ENCODE data around the gene RHOH. TPM values are rescaled to one million over a fixed set of nuclear protein-coding genes. Genes with fewer than 3 reads are reported as not detected.
"Not testable (repeated sequence)": the region's sequence is repeated elsewhere in the genome, so short reads cannot be mapped to it uniquely, and the experiment has no call there.

Gene RHOH
- total RNA-seq, 1 experiment from 2014 or later: not detected

DNA sequence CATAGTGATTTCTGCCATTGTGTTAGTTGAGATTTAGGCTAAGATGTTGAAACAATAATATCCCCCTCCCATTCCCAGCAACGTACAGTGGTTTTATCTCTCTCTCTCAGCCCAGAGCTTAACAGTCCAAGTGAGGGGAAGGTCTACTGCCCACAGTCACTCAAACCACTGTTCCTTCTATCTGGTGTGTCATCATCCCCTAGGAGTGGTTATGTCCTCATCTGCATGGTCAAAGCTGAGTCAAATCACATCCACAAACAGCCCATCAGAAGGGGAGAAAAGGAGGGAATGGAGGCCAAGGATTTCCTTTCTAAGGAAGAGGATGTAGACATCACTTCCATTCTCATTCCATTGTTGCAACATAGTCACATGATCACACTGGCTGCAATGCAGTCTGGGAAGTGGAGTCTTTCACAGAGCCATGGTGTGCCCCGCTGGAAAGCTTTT, 95.5 kb downstream of the RHOH start:
- POLR2A ChIA-PET (ENCODE audit: unreplicated experiment): no interaction called here
- intact Hi-C loops (cut with micrococcal nuclease; ENCODE audit: unreplicated experiment): no loop called here
- no TSS peak for BruUV-seq (replicated peaks)
- no peaks in the 10 kb centered on the region for H3K27me3 ChIP-seq (ENCODE audit: insufficient read depth, low read depth)
- no peaks in the 10 kb centered on the region for H3K36me3 ChIP-seq (ENCODE audit: low read depth)
- no peaks in the 10 kb centered on the region for H3K79me2 ChIP-seq (ENCODE audit: low read depth)
- no peak overlapping the region for H3K27ac ChIP-seq
- H3F3A ChIP-seq (ENCODE audit: insufficient read depth, low read depth): no peaks in the 10 kb centered on the region
- no peak overlapping the region for H2AFZ ChIP-seq
- no peak overlapping the region for H3K4me2 ChIP-seq
- H3K9me3 ChIP-seq (ENCODE audit: insufficient read depth, low read depth): no peaks in the 10 kb centered on the region
- DNase-seq: no peak
- H3K4me3 ChIP-seq: no peak overlapping the region
- H3K9me2 ChIP-seq (ENCODE audit: insufficient read depth): no peaks in the 10 kb centered on the region
- H3K4me1 ChIP-seq (replicated peaks; ENCODE audit: insufficient read depth): peaks cover 12% of the 10 kb centered on the region; the same call in 1 of the 2 replicates
- CTCF ChIA-PET: no interaction called here
- TF ChIP-seq EZH2 (IDR thresholded peaks at IDR 0.05; ENCODE audit: low read depth): no peak
- TF ChIP-seq, protein P1, sequence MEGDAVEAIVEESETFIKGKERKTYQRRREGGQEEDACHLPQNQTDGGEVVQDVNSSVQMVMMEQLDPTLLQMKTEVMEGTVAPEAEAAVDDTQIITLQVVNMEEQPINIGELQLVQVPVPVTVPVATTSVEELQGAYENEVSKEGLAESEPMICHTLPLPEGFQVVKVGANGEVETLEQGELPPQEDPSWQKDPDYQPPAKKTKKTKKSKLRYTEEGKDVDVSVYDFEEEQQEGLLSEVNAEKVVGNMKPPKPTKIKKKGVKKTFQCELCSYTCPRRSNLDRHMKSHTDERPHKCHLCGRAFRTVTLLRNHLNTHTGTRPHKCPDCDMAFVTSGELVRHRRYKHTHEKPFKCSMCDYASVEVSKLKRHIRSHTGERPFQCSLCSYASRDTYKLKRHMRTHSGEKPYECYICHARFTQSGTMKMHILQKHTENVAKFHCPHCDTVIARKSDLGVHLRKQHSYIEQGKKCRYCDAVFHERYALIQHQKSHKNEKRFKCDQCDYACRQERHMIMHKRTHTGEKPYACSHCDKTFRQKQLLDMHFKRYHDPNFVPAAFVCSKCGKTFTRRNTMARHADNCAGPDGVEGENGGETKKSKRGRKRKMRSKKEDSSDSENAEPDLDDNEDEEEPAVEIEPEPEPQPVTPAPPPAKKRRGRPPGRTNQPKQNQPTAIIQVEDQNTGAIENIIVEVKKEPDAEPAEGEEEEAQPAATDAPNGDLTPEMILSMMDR (conservative IDR thresholded peaks at IDR 0.05): no peak
- no peaks in the 10 kb centered on the region for H4K20me1 ChIP-seq (ENCODE audit: insufficient read depth)

DNA sequence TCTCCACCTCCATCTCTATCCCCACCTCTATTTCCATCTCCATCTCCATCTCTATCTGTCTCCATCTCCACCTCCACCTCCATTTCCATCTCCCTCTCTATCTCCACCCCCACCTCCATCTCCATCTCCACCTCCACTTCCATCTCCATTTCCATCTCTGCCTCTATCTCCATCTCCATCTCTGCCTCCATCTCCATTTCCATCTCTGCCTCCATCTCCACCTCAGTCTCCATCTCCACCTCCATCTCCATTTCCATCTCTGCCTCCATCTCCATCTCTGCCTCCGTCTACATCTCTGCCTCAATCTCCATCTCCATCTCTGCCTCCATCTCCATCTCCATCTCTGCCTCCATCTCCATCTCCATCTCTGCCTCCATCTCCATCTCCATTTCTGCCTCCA, 97.5 kb downstream of the RHOH start:
- DNase-seq: no peak
- no peaks in the 10 kb centered on the region for H3F3A ChIP-seq (ENCODE audit: insufficient read depth, low read depth)
- H3K4me1 ChIP-seq (replicated peaks; ENCODE audit: insufficient read depth): peaks cover 12% of the 10 kb centered on the region; the same call in 1 of the 2 replicates
- TF ChIP-seq, protein P1 (conservative IDR thresholded peaks at IDR 0.05): no peak
- no peak for TF ChIP-seq EZH2 (IDR thresholded peaks at IDR 0.05; ENCODE audit: low read depth)
- no peaks in the 10 kb centered on the region for H3K9me3 ChIP-seq (ENCODE audit: insufficient read depth, low read depth)
- no peak overlapping the region for H2AFZ ChIP-seq
- POLR2A ChIA-PET (ENCODE audit: unreplicated experiment): no interaction called here
- H4K20me1 ChIP-seq (ENCODE audit: insufficient read depth): no peaks in the 10 kb centered on the region
- intact Hi-C loops (cut with micrococcal nuclease; ENCODE audit: unreplicated experiment): no loop called here
- no peaks in the 10 kb centered on the region for H3K27me3 ChIP-seq (ENCODE audit: insufficient read depth, low read depth)
- H3K27ac ChIP-seq: no peak overlapping the region
- H3K9me2 ChIP-seq (ENCODE audit: insufficient read depth): no peaks in the 10 kb centered on the region
- H3K79me2 ChIP-seq (ENCODE audit: low read depth): no peaks in the 10 kb centered on the region
- H3K36me3 ChIP-seq (ENCODE audit: low read depth): no peaks in the 10 kb centered on the region
- H3K4me3 ChIP-seq: no peak overlapping the region
- no TSS peak for BruUV-seq (replicated peaks)
- no peak overlapping the region for H3K4me2 ChIP-seq
- CTCF ChIA-PET: no interaction called here

DNA sequence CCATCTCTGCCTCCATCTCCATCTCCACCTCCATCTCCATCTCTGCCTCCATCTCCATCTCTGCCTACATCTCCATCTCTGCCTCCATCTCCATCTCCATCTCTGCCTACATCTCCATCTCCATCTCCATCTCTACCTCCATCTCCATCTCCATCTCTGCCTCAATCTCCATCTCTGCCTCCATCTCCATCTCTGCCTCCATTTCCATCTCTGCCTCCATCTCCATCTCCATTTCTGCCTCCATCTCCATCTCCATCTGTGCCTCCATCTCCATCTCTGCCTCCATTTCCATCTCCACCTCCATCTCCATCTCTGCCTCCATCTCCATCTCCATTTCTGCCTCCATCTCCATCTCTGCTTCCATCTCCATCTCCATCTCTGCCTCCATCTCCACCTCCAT, 98.2 kb downstream of the RHOH start:
- H3K9me3 ChIP-seq (ENCODE audit: insufficient read depth, low read depth); H3K4me2 ChIP-seq; H4K20me1 ChIP-seq (ENCODE audit: insufficient read depth); H3K79me2 ChIP-seq (ENCODE audit: low read depth); H2AFZ ChIP-seq; POLR2A ChIA-PET (ENCODE audit: unreplicated experiment); BruUV-seq (replicated peaks); H3K9me2 ChIP-seq (ENCODE audit: insufficient read depth); H3F3A ChIP-seq (ENCODE audit: insufficient read depth, low read depth); H3K36me3 ChIP-seq (ENCODE audit: low read depth); H3K27me3 ChIP-seq (ENCODE audit: insufficient read depth, low read depth); H3K27ac ChIP-seq; DNase-seq; H3K4me3 ChIP-seq; intact Hi-C loops (cut with micrococcal nuclease; ENCODE audit: unreplicated experiment); CTCF ChIA-PET: not testable (repeated sequence)
- peaks cover 12% of the 10 kb centered on the region; the same call in 1 of the 2 replicates for H3K4me1 ChIP-seq (replicated peaks; ENCODE audit: insufficient read depth)

DNA sequence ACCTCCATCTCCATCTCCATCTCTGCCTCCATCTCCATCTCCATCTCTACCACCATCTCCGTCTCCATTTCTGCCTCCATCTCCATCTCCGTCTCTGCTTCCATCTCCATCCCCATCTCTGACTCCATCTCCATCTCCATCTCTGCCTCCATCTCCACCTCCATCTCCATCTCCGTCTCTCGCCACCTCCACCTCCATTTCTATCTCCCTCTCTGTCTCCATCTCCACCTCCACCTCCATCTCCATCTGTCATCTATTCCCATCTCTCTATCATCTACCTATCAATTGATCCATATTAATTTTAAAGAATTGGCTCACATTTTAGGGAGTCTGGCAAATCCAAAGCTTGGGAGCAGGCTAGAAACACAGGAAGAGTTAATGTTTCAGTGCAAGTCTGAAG, 98.7 kb downstream of the RHOH start:
- Histone ChIP-seq H3K9me2 (ENCODE audit: insufficient read depth) (no peaks in the 10 kb centered on the region), H3K4me2 (no peak overlapping the region), H3K27me3 (ENCODE audit: insufficient read depth, low read depth) (no peaks in the 10 kb centered on the region), H3F3A (ENCODE audit: insufficient read depth, low read depth) (no peaks in the 10 kb centered on the region), H3K36me3 (ENCODE audit: low read depth) (no peaks in the 10 kb centered on the region), H3K79me2 (ENCODE audit: low read depth) (no peaks in the 10 kb centered on the region), H3K4me3 (no peak overlapping the region), H3K4me1 (replicated peaks; ENCODE audit: insufficient read depth) (peaks cover 8% of the 10 kb centered on the region; the same call in 1 of the 2 replicates), H3K9me3 (ENCODE audit: insufficient read depth, low read depth) (no peaks in the 10 kb centered on the region), H4K20me1 (ENCODE audit: insufficient read depth) (no peaks in the 10 kb centered on the region), H3K27ac (no peak overlapping the region), H2AFZ (no peak overlapping the region)
- intact Hi-C loops (cut with micrococcal nuclease; ENCODE audit: unreplicated experiment): no loop called here
- POLR2A ChIA-PET (ENCODE audit: unreplicated experiment): no interaction called here
- CTCF ChIA-PET: no interaction called here
- BruUV-seq (replicated peaks): no TSS peak
- no peak for DNase-seq
- TF ChIP-seq, protein P1 (conservative IDR thresholded peaks at IDR 0.05): no peak
- TF ChIP-seq EZH2 (IDR thresholded peaks at IDR 0.05; ENCODE audit: low read depth): no peak

All from PC-9 (cell line).